B cell (primary cell): ENCODE measurements around the gene RPL18. TPM values are rescaled to one million over a fixed set of nuclear protein-coding genes. Genes with fewer than 3 reads are reported as not detected.

Experiments
- ATAC-seq: fragments of 200-7000 bp; cut with Tn5 transposase; one replicate; pipeline ENCODE4 v1.10.0; 2021; ENCODE audit warnings: low read depth, mild to moderate bottlenecking, moderate number of reproducible peaks, moderate library complexity
- CTCF ChIA-PET: fragments of 350-600 bp; sonication (Branson Sonifier 250); formaldehyde crosslinking; loops from one replicate; lab custom pipeline; 2021; ENCODE audit warnings: antibody characterized with exemption, inconsistent platforms; lab: Charles Lee
- POLR2A ChIA-PET: fragments of 350-600 bp; sonication (Branson Sonifier 250); formaldehyde crosslinking; loops from one replicate; lab custom pipeline; 2021; ENCODE audit warnings: antibody characterized with exemption; lab: Charles Lee
- DNase-seq: peaks from one replicate; pipeline ENCODE4 v3.0.0; 2013
- H2AFZ ChIP-seq: 2 replicates; pipeline ENCODE4 v1.6.1; 2012; ENCODE audit warnings: mild to moderate bottlenecking, low read depth, low read length; ENCODE audit not compliant: insufficient read depth, poor library complexity, severe bottlenecking
- H3K27ac ChIP-seq, 2 donors: 1 replicate in 1 of 2; 2 replicates in 1 of 2; pipeline ENCODE4 v1.5.1; 2012 to 2013; ENCODE audit warnings: low read length in 2 of 2, mild to moderate bottlenecking in 2 of 2, moderate library complexity in 1 of 2
- H3K27me3 ChIP-seq, 4 experiments: fragments of 200-600 bp in 1 of 4; sonication (generic) in 1 of 4; replicated peaks in 1 of 4; 1 replicate in 2 of 4; 2 replicates in 2 of 4; pipeline versions ENCODE4 v1.6.1 to v1.7.0; 2013 to 2016; ENCODE audit warnings: low read length in 3 of 4, mild to moderate bottlenecking in 2 of 4, mixed read lengths in 1 of 4, moderate library complexity in 1 of 4; ENCODE audit not compliant: insufficient read depth in 4 of 4, control insufficient read depth in 3 of 4; ENCODE audit errors: control extremely low read depth in 1 of 4
- H3K36me3 ChIP-seq, 2 experiments: replicated peaks in 1 of 2; 1 replicate in 1 of 2; 2 replicates in 1 of 2; pipeline versions ENCODE4 v1.6.1 to v1.7.1; 2013; ENCODE audit warnings: low read length in 1 of 2; ENCODE audit not compliant: insufficient read depth in 2 of 2, control insufficient read depth in 1 of 2; ENCODE audit errors: control extremely low read depth in 1 of 2, extremely low read depth in 1 of 2
- H3K4me1 ChIP-seq, 2 donors: fragments of 200-600 bp in 1 of 2; sonication (generic) in 1 of 2; 1 replicate in 1 of 2; 2 replicates in 1 of 2; pipeline versions ENCODE4 v1.5.1 to v1.6.1; 2013 to 2017; ENCODE audit warnings: low read length in 2 of 2; ENCODE audit not compliant: control insufficient read depth in 2 of 2, insufficient read depth in 2 of 2
- H3K4me2 ChIP-seq: replicated peaks from 2 replicates; pipeline ENCODE3; 2012; ENCODE audit warnings: mild to moderate bottlenecking, low read depth, low read length; ENCODE audit not compliant: poor library complexity, severe bottlenecking
- H3K4me3 ChIP-seq, 5 experiments: fragments of 200-600 bp in 1 of 5; sonication (generic) in 1 of 5; 1 replicate in 3 of 5; 2 replicates in 2 of 5; pipeline versions ENCODE4 v1.5.1 to v1.7.0; 2011 to 2016; ENCODE audit warnings: low read length in 4 of 5, mild to moderate bottlenecking in 4 of 5, low read depth in 2 of 5, control low read depth in 1 of 5, moderate library complexity in 1 of 5; ENCODE audit not compliant: insufficient read depth in 1 of 5; ENCODE audit errors: control extremely low read depth in 1 of 5, extremely low read depth in 1 of 5
- H3K79me2 ChIP-seq: fragments of 200-600 bp; sonication (generic); one replicate; pipeline ENCODE4 v1.6.0; 2016; ENCODE audit warnings: low read length; ENCODE audit not compliant: control insufficient read depth, insufficient read depth
- H3K9ac ChIP-seq: fragments of 200-600 bp; sonication (generic); 2 replicates; pipeline ENCODE4 v1.6.1; 2017; ENCODE audit warnings: mild to moderate bottlenecking, low read length, moderate library complexity
- H3K9me3 ChIP-seq, 3 donors: one replicate each; pipeline versions ENCODE4 v1.6.1 to v1.7.1; 2013; ENCODE audit warnings: low read length in 2 of 3; ENCODE audit not compliant: control insufficient read depth in 2 of 3, insufficient read depth in 1 of 3; ENCODE audit errors: control extremely low read depth in 1 of 3
- H4K20me1 ChIP-seq: 2 replicates; pipeline ENCODE4 v1.6.0; 2012; ENCODE audit warnings: mild to moderate bottlenecking, low read length; ENCODE audit not compliant: insufficient read depth, control insufficient read depth, poor library complexity, severe bottlenecking
- H3K27ac Mint-ChIP-seq: one replicate; pipeline ENCODE4 v1.8.0; 2021; ENCODE audit warnings: mixed read lengths
- H3K27me3 Mint-ChIP-seq: one replicate; pipeline ENCODE4 v1.8.0; 2021; ENCODE audit warnings: mixed read lengths
- H3K4me1 Mint-ChIP-seq: one replicate; pipeline ENCODE4 v1.8.0; 2021; ENCODE audit warnings: mixed read lengths
- H3K4me3 Mint-ChIP-seq: one replicate; pipeline ENCODE4 v1.8.0; 2021; ENCODE audit warnings: mixed read lengths
- H3K9me3 Mint-ChIP-seq: one replicate; pipeline ENCODE4 v1.8.0; 2022; ENCODE audit warnings: mixed read lengths; ENCODE audit not compliant: insufficient read depth
- EZH2 ChIP-seq: IDR thresholded peaks from 2 replicates; pipeline ENCODE4 v1.6.1; 2012; ENCODE audit warnings: borderline replicate concordance, low read depth, mild to moderate bottlenecking, moderate library complexity, low read length; ENCODE audit not compliant: insufficient read depth, poor library complexity, severe bottlenecking
- WGBS: methylation state at CpG from one replicate; pipeline ENCODE4 v1.1.5; 2013; ENCODE audit warnings: missing lambda C conversion rate; ENCODE audit not compliant: insufficient coverage; 5-methylcytosine and 5-hydroxymethylcytosine counted together
- intact Hi-C: fragments of 100-400 bp; cut with micrococcal nuclease; formaldehyde crosslinking; loops from one replicate; pipeline ENCODE4 v1.10.0; 2022
- polyA plus RNA-seq: library from polyadenylated mRNA; depleted of rRNA; stranded (reverse); fragments of >200 nt; gene quantifications from 2 replicates; pipeline ENCODE4 v1.2.3, GENCODE V29; 2012
- total RNA-seq, 2 donors: library from RNA; stranded (reverse); fragments of 120-200 nt in 1 of 2; gene quantifications; 1 replicate in 1 of 2; 2 replicates in 1 of 2; pipeline versions ENCODE4 v1.2.3 to v1.2.4, GENCODE V29; 2013 to 2022
- TF ChIP-seq, protein P1 (sequence below): fragments of 200-600 bp; IDR thresholded peaks from one replicate; pipeline ENCODE4 v1.8.0; 2022; ENCODE audit warnings: antibody characterized with exemption, mild to moderate bottlenecking

Gene RPL18
- total and polyA plus RNA-seq, 2 donors (not counting 1 experiment from before 2014, with no cell fraction given), result 2,248 to 4,393 TPM

DNA sequence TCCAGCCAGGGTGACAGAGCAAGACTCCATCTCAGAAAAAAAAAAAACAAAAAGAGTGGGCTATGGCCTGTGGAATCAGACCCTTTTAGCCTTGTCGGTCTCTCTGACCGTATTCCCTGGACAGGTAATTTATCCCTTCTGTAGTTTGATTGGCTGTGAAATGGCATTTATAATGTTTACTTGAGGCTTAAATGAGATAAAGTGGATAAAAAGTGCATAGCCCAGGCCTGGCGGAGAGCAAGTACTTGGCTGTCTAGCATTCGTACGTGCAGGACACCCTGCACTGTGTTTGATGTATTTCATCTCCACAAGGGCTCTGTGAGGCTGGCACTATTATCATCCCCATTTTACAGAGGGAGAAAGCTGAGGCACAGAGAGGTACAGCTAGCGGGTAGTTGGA, 46.8 kb upstream of the RPL18 start:
- no peak overlapping the region for H3K4me3 Mint-ChIP-seq

DNA sequence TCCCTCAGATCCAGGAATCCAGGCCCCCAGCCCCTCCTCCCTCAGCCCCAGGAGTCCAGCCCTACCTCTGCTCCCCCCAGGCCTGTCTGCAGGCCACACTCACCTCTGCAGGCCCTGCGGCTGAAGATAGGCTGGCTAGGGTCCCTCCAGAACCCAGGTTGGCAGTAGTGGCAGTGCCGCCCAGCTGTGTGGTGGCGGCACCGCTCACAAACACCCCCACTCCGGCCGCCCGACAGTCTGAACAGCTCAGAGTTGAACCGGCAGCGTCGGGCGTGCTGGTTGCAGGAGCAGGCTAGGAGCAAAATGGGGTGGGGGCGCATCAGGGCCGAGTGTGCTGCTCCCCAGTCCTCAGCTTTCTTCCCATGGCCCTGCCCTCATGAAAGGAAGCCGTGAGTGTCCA, 45.5 kb upstream of the RPL18 start:
- H3K27me3 Mint-ChIP-seq, result no peaks in the 10 kb centered on the region
- no peaks in the 10 kb centered on the region for H4K20me1 ChIP-seq
- no peak for ATAC-seq
- H3K27ac Mint-ChIP-seq, result no peak overlapping the region
- H3K4me1 ChIP-seq, result peaks cover 8 to 19% of the 10 kb centered on the region in 2 donors
- no peaks in the 10 kb centered on the region for H3K27me3 ChIP-seq
- WGBS, result 96% methylated on average over 14 of the region's 14 CpGs
- no peak overlapping the region for H2AFZ ChIP-seq
- peaks cover 0 to 4% (median 0%) of the 10 kb centered on the region in 3 donors for H3K9me3 ChIP-seq
- intact Hi-C loops, result no loop called here
- H3K4me3 ChIP-seq, result no peak overlapping the region
- TF ChIP-seq, protein P1, sequence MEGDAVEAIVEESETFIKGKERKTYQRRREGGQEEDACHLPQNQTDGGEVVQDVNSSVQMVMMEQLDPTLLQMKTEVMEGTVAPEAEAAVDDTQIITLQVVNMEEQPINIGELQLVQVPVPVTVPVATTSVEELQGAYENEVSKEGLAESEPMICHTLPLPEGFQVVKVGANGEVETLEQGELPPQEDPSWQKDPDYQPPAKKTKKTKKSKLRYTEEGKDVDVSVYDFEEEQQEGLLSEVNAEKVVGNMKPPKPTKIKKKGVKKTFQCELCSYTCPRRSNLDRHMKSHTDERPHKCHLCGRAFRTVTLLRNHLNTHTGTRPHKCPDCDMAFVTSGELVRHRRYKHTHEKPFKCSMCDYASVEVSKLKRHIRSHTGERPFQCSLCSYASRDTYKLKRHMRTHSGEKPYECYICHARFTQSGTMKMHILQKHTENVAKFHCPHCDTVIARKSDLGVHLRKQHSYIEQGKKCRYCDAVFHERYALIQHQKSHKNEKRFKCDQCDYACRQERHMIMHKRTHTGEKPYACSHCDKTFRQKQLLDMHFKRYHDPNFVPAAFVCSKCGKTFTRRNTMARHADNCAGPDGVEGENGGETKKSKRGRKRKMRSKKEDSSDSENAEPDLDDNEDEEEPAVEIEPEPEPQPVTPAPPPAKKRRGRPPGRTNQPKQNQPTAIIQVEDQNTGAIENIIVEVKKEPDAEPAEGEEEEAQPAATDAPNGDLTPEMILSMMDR, result no peak
- no peak for TF ChIP-seq EZH2
- ChIA-PET CTCF (interaction anchor here (0.8 kb wide), 1 partner anchor 178 kb away, joined by 3 read pairs; no protein-coding TSS in a partner anchor), POLR2A (no interaction called here)
- H3K9ac ChIP-seq, result no peak overlapping the region
- H3K36me3 ChIP-seq, result no peaks in the 10 kb centered on the region
- H3K4me2 ChIP-seq, result no peak overlapping the region
- H3K9me3 Mint-ChIP-seq, result peaks cover 3% of the 10 kb centered on the region
- DNase-seq, result no peak
- no peaks in the 10 kb centered on the region for H3K79me2 ChIP-seq
- H3K4me3 Mint-ChIP-seq, result no peak overlapping the region
- no peak overlapping the region for H3K27ac ChIP-seq
- H3K4me1 Mint-ChIP-seq, result peaks cover 13% of the 10 kb centered on the region

More for the DNA sequence above, 46.8 kb upstream of the RPL18 start:
- H3K79me2 ChIP-seq, result no peaks in the 10 kb centered on the region
- peaks cover 6 to 7% of the 10 kb centered on the region in 2 donors for H3K4me1 ChIP-seq
- POLR2A ChIA-PET, result no interaction called here
- no peaks in the 10 kb centered on the region for H3K36me3 ChIP-seq
- WGBS, result 100% methylated on average over 2 of the region's 6 CpGs
- no peaks in the 10 kb centered on the region for H3K27me3 ChIP-seq
- ATAC-seq, result no peak
- no peak overlapping the region for H3K27ac Mint-ChIP-seq
- no peak overlapping the region for H3K27ac ChIP-seq
- H2AFZ ChIP-seq, result no peak overlapping the region
- TF ChIP-seq EZH2, result no peak
- TF ChIP-seq, protein P1, result no peak
- intact Hi-C loops, result no loop called here
- peaks cover 7% of the 10 kb centered on the region for H3K4me1 Mint-ChIP-seq
- H3K4me3 ChIP-seq, result no peak overlapping the region
- H3K9me3 Mint-ChIP-seq, result peaks cover 3% of the 10 kb centered on the region
- H4K20me1 ChIP-seq, result no peaks in the 10 kb centered on the region
- peaks cover 0 to 6% (median 0%) of the 10 kb centered on the region in 3 donors for H3K9me3 ChIP-seq
- H3K9ac ChIP-seq, result no peak overlapping the region
- H3K4me2 ChIP-seq, result no peak overlapping the region
- CTCF ChIA-PET, result interaction anchor here (1.1 kb wide), 1 partner anchor 73 kb away, joined by 3 read pairs; no protein-coding TSS in a partner anchor
- no peak for DNase-seq
- no peaks in the 10 kb centered on the region for H3K27me3 Mint-ChIP-seq
